ENCODE results near the gene PTPRN2. TPM values are rescaled to one million over a fixed set of nuclear protein-coding genes. Genes with fewer than 3 reads are reported as not detected.
"Not testable (repeated sequence)": the region's sequence is repeated elsewhere in the genome, so short reads cannot be mapped to it uniquely, and the experiment has no call there.

PTPRN2 gene
- total RNA-seq, 1 donor from 2014 or later = 32.2 TPM

DNA sequence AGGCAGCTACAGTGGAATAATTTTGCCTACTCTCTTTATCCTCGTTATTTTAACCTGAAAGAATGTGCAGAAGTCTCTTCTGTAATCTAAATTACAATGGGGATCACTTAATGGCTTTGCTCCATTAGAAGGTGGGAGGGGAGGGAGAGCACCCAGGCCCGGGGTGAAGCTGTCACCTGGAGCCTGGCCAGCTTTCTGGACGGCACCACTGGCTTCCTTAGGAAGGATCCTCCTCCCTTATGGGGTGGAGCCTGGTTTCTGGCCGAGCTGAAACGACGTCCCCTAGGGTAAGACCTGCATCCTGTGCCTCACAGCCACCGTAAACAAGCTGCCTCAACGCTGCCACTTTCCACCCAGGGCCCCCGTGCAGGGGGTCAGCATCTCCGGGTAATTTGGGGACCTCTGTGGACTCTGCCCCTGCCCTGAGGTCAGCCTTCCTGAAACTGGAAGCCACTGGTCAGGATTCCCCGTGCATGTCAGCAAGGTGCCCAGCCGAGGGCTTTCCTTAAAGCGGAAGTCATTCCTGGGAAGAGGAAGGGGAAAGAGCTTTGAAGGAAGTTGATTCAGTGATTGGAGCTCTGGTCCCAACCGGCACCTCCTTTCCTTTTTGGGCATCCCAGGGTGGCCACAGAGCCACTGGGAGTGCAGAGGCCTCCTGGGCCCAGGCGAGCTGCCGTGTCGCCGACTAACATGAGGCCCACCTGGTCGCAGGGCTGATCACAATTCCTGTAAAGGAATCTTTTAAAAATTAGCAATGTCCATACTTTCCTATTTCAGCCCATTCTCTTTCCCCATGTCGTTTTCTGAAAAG is 681.8 kb downstream of the PTPRN2 start:
- Mint-ChIP-seq H3K9me3 (no peaks in the 10 kb centered on the region), H3K27ac (ENCODE audit: unreplicated experiment) (no peak overlapping the region), H3K36me3 (ENCODE audit: low read depth) (peaks cover 2% of the 10 kb centered on the region), H3K4me1 (peaks cover 7% of the 10 kb centered on the region), H3K4me3 (no peak overlapping the region), H3K27me3 (ENCODE audit: low read depth) (no peaks in the 10 kb centered on the region)
- DNase-seq (ENCODE audit: low read depth, low spot score) = no peak
- no peak for TF ChIP-seq CTCF (conservative IDR thresholded peaks at IDR 0.05)

- no peak for TF ChIP-seq CTCF (conservative IDR thresholded peaks at IDR 0.05)
- Mint-ChIP-seq H3K9me3 (no peaks in the 10 kb centered on the region), H3K27ac (ENCODE audit: unreplicated experiment) (peak overlapping the region; percentile 9), H3K4me1 (peaks cover 10% of the 10 kb centered on the region), H3K4me3 (no peak overlapping the region), H3K36me3 (ENCODE audit: low read depth) (no peaks in the 10 kb centered on the region), H3K27me3 (ENCODE audit: low read depth) (no peaks in the 10 kb centered on the region)
- DNase-seq (ENCODE audit: low read depth, low spot score) = no peak
Observed at GRCh38 chr7:157904866-157905570, 682.6 kb downstream of the PTPRN2 start.

DNA sequence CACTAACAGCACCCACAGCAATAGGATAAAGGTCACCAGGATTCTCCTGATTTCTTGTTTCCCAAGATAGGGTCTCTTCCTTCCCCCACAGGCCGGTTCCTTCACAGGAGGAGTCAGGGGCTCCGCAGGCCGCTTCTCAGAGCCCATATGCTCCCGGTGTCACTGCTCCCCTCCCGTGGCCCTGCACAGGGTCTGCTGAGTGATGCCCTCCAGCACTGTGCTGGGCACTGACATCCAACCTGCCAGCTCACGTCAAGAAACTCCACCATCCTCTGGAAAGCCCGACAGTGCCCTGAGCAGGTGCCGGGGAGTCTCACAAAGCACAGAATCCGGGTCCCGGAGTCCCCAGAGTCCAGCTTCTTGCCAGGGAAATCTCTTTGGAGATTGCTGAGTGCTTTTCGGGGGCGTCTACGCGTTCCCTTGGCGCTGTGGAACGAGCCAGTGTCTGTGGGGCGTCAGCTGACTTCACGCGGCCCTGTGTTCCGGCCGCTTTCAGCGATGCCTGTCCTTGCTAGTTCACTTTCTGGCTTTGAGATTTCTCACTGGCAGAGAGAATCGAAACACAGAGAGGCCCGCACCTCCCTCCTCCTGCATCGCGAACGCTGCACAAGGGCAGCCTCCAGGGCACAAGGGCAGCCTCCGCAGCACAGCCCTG is 683.3 kb downstream of the PTPRN2 start:
- no peak for TF ChIP-seq CTCF (conservative IDR thresholded peaks at IDR 0.05)
- Mint-ChIP-seq H3K4me1 (peaks cover 16% of the 10 kb centered on the region), H3K27ac (ENCODE audit: unreplicated experiment) (no peak overlapping the region), H3K9me3 (no peaks in the 10 kb centered on the region), H3K4me3 (no peak overlapping the region), H3K27me3 (ENCODE audit: low read depth) (no peaks in the 10 kb centered on the region), H3K36me3 (ENCODE audit: low read depth) (no peaks in the 10 kb centered on the region)
- DNase-seq (ENCODE audit: low read depth, low spot score) = no peak

- DNase-seq (ENCODE audit: low read depth, low spot score) = no peak
- H3K27me3 Mint-ChIP-seq (ENCODE audit: low read depth) = no peaks in the 10 kb centered on the region
- peaks cover 21% of the 10 kb centered on the region for H3K4me1 Mint-ChIP-seq
- H3K4me3 Mint-ChIP-seq = no peak overlapping the region
- peak overlapping the region; percentile 81 for H3K27ac Mint-ChIP-seq (ENCODE audit: unreplicated experiment)
- H3K9me3 Mint-ChIP-seq = no peaks in the 10 kb centered on the region
- no peaks in the 10 kb centered on the region for H3K36me3 Mint-ChIP-seq (ENCODE audit: low read depth)
- no peak for TF ChIP-seq CTCF (conservative IDR thresholded peaks at IDR 0.05)
Observed at GRCh38 chr7:157903710-157904109, 683.9 kb downstream of the PTPRN2 start.

GRCh38 chr7:157903296-157903695 is 684.3 kb downstream of the PTPRN2 start:
- Mint-ChIP-seq H3K27ac (ENCODE audit: unreplicated experiment) (no peak overlapping the region), H3K4me1 (peaks cover 21% of the 10 kb centered on the region), H3K27me3 (ENCODE audit: low read depth) (no peaks in the 10 kb centered on the region), H3K4me3 (no peak overlapping the region), H3K9me3 (no peaks in the 10 kb centered on the region), H3K36me3 (ENCODE audit: low read depth) (no peaks in the 10 kb centered on the region)
- no peak for DNase-seq (ENCODE audit: low read depth, low spot score)
- TF ChIP-seq CTCF (conservative IDR thresholded peaks at IDR 0.05) = no peak

DNA sequence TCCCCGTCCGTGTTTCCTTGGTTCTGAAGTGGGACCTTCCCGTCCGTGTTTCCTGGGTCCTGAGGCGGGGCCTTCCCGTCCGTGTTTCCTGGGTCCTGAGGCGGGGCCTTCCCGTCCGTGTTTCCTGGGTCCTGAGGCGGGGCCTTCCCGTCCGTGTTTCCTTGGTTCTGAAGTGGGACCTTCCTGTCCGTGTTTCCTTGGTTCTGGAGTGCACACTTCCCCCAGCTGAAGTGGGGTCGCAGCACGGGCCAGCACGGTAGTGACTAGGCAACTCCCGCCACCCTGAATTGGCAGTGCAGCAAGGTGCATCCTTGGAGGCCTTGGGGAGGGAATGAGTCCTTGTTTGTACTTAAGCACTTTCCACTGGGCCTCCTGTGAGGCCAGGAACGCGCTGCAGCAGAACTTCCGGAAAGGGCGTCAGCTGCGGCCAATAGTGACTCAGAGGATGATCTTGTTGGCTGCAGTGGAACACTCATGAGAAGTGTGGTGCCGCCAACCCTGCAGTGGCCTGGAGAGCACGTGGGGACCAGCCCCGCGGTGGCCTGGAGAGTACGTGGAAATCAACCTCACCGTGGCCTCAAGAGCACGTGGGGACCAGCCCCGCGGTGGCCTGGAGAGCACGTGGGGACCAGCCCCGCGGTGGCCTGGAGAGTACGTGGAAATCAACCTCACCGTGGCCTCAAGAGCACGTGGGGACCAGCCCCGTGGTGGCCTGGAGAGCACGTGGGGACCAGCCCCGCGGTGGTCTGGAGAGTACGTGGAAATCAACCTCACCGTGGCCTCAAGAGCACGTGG is 685.6 kb downstream of the PTPRN2 start:
- peaks cover 21% of the 10 kb centered on the region for H3K4me1 Mint-ChIP-seq
- not testable (repeated sequence) for H3K36me3 Mint-ChIP-seq (ENCODE audit: low read depth); H3K27ac Mint-ChIP-seq (ENCODE audit: unreplicated experiment); H3K27me3 Mint-ChIP-seq (ENCODE audit: low read depth); H3K9me3 Mint-ChIP-seq; DNase-seq (ENCODE audit: low read depth, low spot score); H3K4me3 Mint-ChIP-seq
